ENCODE data around the gene TCP11. TPM values are rescaled to one million over a fixed set of nuclear protein-coding genes. Genes with fewer than 3 reads are reported as not detected.
A peak's percentile ranks its signal among the peaks of the same experiment; 100 is the strongest.

Gene TCP11
- total and polyA plus RNA-seq, 9 donors: 0.12 to 0.53 (median 0.31) TPM

DNA sequence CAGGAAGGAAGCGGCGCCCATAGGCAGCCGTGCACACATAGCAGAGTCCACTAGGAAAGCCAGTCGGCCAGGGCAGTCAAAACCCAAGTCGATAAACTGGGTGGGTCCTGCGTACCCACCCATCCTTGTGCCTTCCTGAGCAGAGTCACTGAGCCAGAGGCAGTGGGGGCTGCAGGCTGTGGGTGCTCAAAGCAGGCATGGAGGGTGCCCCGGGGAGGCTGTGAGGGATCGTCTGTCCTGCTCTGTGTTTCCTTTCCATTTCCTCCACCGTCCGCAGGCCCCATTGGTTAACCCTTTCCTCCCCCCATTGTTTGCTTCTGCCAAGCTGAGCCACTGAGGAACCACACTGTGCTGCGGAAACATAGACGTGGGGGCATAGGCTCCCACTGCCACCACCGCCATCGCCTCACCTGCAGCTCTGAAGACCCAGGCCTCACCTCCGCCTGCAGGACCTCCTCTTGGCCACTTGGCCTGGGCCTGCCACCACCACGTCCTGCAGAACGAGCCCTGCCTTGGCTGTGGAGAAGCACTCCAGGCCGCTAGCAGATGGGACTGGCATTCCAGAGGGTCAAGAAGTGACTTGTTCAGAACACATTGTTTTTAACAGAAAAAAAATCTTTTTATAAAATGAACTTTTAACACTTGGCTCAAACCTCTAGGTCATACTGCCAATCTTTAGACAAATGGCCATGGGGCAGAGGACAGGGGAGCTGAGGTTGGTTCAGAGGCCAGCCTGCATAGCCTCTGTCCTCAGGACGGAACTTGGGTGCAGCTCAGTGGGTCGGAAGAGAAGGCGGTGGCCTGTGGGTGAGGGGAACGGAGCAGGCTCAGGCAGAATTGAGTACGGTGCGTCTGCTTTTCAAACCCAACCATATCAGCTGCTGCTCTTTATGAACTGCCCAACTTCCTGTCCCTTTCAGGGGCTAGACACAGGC lies 52.6 kb downstream of the TCP11 start:
- H3K4me1 ChIP-seq (ENCODE audit: control insufficient read depth, insufficient read depth, low read length): peaks cover 18% of the 10 kb centered on the region
- WGBS (ENCODE audit: insufficient coverage): 63% methylated on average over 13 of the region's 24 CpGs
- peaks cover 58% of the 10 kb centered on the region for H3K36me3 ChIP-seq (ENCODE audit: control insufficient read depth, insufficient read depth, low read length)

DNA sequence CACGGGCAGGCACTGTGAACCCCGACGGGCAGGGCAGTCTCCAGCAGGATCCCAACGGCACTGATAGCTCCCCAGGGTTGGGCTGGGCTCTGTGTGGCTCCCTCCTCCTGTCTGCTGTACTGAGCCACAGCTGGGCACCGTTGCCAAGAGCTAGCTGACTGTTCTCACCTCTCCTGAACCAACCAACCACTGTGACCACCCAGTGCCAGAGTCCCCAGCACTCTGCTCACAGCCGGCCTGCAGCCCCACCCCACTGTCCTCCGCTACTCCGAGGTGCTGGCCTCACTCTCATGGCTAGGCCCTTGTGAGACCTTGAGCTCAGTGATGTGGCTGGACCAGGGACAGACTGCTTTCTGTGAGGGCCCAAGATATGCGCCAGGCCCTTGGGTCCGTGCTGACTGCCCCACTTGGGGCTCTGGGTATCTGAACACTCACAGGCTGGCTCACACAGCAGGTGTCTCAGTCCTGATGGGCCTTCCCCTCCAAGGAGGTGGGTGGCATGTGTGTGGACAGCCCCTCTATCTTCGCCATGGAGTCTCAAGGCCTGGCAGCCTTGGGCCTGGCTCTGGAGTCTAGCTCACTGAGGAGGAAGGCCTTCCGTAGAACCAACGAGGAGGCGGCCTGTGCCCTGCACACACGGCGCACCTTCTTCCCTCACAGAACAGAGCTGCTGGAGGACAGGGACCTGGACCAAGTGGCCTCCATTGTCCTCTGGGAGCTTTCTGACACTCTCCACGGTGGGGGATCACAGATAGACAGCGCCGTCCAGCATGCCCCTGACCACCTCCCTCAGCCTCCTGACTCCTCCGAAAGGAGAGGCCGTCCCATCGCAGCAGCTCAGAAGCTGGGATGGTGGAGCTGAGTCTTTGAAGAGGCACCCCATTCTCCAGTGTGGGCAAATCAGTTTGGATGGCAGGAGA lies 53.5 kb downstream of the TCP11 start:
- WGBS (ENCODE audit: insufficient coverage): 82% methylated on average over 17 of the region's 22 CpGs
- no peaks in the 10 kb centered on the region for H3K27me3 ChIP-seq (ENCODE audit: control insufficient read depth, insufficient read depth, low read length)
- peaks cover 14% of the 10 kb centered on the region for H3K4me1 ChIP-seq (ENCODE audit: control insufficient read depth, insufficient read depth, low read length)
- no peak overlapping the region for H3K4me3 ChIP-seq (ENCODE audit: low read length)
- peaks cover 67% of the 10 kb centered on the region for H3K36me3 ChIP-seq (ENCODE audit: control insufficient read depth, insufficient read depth, low read length)
- H3K9me3 ChIP-seq (replicated peaks; ENCODE audit: control insufficient read depth, low read depth, low read length): no peaks in the 10 kb centered on the region
- no peak for DNase-seq
- H3K27ac ChIP-seq (ENCODE audit: low read length): no peak overlapping the region

More for the DNA sequence above, 52.6 kb downstream of the TCP11 start:
- no peak for DNase-seq
- Histone ChIP-seq H3K27ac (ENCODE audit: low read length) (no peak overlapping the region), H3K9me3 (replicated peaks; ENCODE audit: control insufficient read depth, low read depth, low read length) (no peaks in the 10 kb centered on the region), H3K4me3 (ENCODE audit: low read length) (no peak overlapping the region), H3K27me3 (ENCODE audit: control insufficient read depth, insufficient read depth, low read length) (no peaks in the 10 kb centered on the region)

DNA sequence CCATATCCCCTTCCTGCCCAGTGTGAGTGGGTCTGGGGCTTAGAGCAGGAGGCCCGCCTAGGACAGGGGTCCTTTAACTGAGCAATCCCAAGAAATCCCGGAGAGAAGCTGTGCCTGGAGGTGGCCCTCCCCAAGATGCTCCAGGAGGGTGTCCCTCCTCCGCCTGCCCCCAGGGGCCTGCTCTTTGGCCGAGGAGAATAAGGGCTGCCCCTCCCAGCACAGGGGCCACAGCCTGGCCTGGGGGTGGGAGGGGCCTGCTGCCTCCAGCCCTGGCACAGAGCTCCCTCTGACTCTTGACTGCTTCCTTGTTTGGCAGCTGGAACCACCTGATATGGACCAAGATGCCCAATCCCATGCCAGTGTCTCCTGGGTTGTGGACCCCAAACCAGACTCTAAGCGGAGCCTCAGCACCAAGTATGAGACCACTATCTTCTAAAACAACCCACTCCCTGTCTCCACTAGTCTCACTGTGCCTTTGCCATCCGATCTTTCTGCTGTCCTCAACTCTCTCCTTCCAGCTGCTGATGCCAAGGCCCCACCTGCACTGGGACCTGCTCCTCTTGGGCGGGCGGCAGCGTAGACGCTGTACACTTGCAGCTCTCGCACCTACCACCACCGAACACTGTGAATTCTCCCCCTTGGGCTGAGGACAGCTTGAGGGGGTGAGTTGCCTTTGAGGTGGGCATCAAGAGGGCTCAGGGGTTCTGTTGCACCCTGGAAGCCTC lies 54.3 kb downstream of the TCP11 start:
- H3K4me1 ChIP-seq (ENCODE audit: control insufficient read depth, insufficient read depth, low read length): peaks cover 15% of the 10 kb centered on the region
- no peak overlapping the region for H3K27ac ChIP-seq (ENCODE audit: low read length)
- no peak for DNase-seq
- 91% methylated on average over 5 of the region's 12 CpGs for WGBS (ENCODE audit: insufficient coverage)
- H3K9me3 ChIP-seq (replicated peaks; ENCODE audit: control insufficient read depth, low read depth, low read length): no peaks in the 10 kb centered on the region
- peaks cover 74% of the 10 kb centered on the region for H3K36me3 ChIP-seq (ENCODE audit: control insufficient read depth, insufficient read depth, low read length)
- no peak overlapping the region for H3K4me3 ChIP-seq (ENCODE audit: low read length)
- no peaks in the 10 kb centered on the region for H3K27me3 ChIP-seq (ENCODE audit: control insufficient read depth, insufficient read depth, low read length)

DNA sequence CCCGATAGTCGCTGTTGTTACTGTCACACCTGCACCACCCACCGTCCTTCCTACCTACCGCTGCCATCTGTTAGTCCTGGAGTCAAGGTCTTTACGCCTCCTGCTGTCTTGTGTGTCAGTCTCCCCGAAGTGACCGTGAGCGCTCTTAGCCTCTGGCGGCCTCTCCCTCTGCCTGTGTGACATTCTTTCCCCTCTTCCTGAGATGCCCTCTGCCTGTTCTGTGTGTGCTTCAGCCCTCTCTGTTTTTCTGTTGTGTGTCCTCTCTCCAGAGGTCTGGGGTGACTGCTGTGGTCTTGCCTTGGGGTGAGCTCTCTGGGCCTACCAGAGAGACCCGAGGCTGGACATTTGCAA lies 54.9 kb downstream of the TCP11 start:
- H3K27ac ChIP-seq (ENCODE audit: low read length): no peak overlapping the region
- 83% methylated on average over 7 of the region's 10 CpGs for WGBS (ENCODE audit: insufficient coverage)
- no peak overlapping the region for H3K4me3 ChIP-seq (ENCODE audit: low read length)
- H3K4me1 ChIP-seq (ENCODE audit: control insufficient read depth, insufficient read depth, low read length): peaks cover 16% of the 10 kb centered on the region
- no peaks in the 10 kb centered on the region for H3K27me3 ChIP-seq (ENCODE audit: control insufficient read depth, insufficient read depth, low read length)
- no peak for DNase-seq
- peaks cover 79% of the 10 kb centered on the region for H3K36me3 ChIP-seq (ENCODE audit: control insufficient read depth, insufficient read depth, low read length)
- H3K9me3 ChIP-seq (replicated peaks; ENCODE audit: control insufficient read depth, low read depth, low read length): no peaks in the 10 kb centered on the region

- no peak for DNase-seq
- WGBS (ENCODE audit: insufficient coverage): 88% methylated on average over 30 of the region's 30 CpGs
- peaks cover 86% of the 10 kb centered on the region for H3K36me3 ChIP-seq (ENCODE audit: control insufficient read depth, insufficient read depth, low read length)
- H3K9me3 ChIP-seq (replicated peaks; ENCODE audit: control insufficient read depth, low read depth, low read length): no peaks in the 10 kb centered on the region
- H3K4me3 ChIP-seq (ENCODE audit: low read length): no peak overlapping the region
- no peak overlapping the region for H3K27ac ChIP-seq (ENCODE audit: low read length)
- H3K27me3 ChIP-seq (ENCODE audit: control insufficient read depth, insufficient read depth, low read length): no peaks in the 10 kb centered on the region
- peaks cover 17% of the 10 kb centered on the region for H3K4me1 ChIP-seq (ENCODE audit: control insufficient read depth, insufficient read depth, low read length)
Measured at GRCh38 chr6:35085359-35086281, 55.5 kb downstream of the TCP11 start.

DNA sequence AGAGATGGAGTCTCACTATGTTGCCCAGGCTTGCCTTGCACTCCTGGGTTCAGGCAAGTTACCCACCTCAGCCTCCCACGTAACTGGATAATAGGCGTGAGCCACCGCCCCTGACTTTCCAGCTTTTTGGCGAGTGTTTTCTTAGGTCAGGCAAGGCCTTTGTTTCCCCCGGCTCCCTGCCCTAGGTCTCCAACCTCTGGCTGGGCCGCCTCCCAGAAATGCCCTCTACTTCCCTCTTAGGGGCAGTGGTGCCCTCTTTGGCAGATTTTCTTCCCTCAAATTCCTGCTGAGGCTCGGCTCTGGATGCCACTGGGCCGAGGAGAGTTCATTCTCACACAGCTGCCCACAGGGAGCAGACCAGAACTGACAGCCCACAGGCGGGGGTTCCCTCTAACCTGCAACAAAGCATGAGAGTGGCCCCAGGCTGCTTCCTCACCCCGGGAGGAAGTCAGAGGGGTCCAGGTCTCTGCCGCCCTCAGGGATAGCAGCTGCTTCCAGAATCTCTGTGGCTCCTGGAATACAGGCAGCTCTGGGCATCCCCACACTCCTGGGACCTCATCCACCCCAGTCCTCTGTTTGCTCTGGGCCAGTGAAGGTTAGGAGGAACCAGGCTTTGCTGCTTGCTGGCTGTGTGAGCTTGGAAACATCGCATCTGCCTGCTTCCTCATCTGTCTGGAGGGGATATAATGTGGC lies 56.5 kb downstream of the TCP11 start:
- no peak for DNase-seq
- no peak overlapping the region for H3K27ac ChIP-seq (ENCODE audit: low read length)
- H3K27me3 ChIP-seq (ENCODE audit: control insufficient read depth, insufficient read depth, low read length): no peaks in the 10 kb centered on the region
- peaks cover 93% of the 10 kb centered on the region for H3K36me3 ChIP-seq (ENCODE audit: control insufficient read depth, insufficient read depth, low read length)
- H3K4me3 ChIP-seq (ENCODE audit: low read length): no peak overlapping the region
- no peaks in the 10 kb centered on the region for H3K9me3 ChIP-seq (replicated peaks; ENCODE audit: control insufficient read depth, low read depth, low read length)
- peaks cover 17% of the 10 kb centered on the region for H3K4me1 ChIP-seq (ENCODE audit: control insufficient read depth, insufficient read depth, low read length)
- 92% methylated on average over 8 of the region's 12 CpGs for WGBS (ENCODE audit: insufficient coverage)

GRCh38 chr6:35084041-35084491 lies 57.1 kb downstream of the TCP11 start:
- Histone ChIP-seq H3K9me3 (replicated peaks; ENCODE audit: control insufficient read depth, low read depth, low read length) (no peaks in the 10 kb centered on the region), H3K27ac (ENCODE audit: low read length) (no peak overlapping the region), H3K4me3 (ENCODE audit: low read length) (no peak overlapping the region), H3K27me3 (ENCODE audit: control insufficient read depth, insufficient read depth, low read length) (no peaks in the 10 kb centered on the region), H3K4me1 (ENCODE audit: control insufficient read depth, insufficient read depth, low read length) (peaks cover 17% of the 10 kb centered on the region), H3K36me3 (ENCODE audit: control insufficient read depth, insufficient read depth, low read length) (peaks cover 93% of the 10 kb centered on the region)
- DNase-seq: peak; percentile 45
- 83% methylated on average over 5 of the region's 14 CpGs for WGBS (ENCODE audit: insufficient coverage)

GRCh38 chr6:35083507-35083906 lies 57.6 kb downstream of the TCP11 start:
- Histone ChIP-seq H3K27ac (ENCODE audit: low read length) (no peak overlapping the region), H3K4me3 (ENCODE audit: low read length) (no peak overlapping the region), H3K36me3 (ENCODE audit: control insufficient read depth, insufficient read depth, low read length) (peaks cover 93% of the 10 kb centered on the region), H3K4me1 (ENCODE audit: control insufficient read depth, insufficient read depth, low read length) (peaks cover 17% of the 10 kb centered on the region), H3K27me3 (ENCODE audit: control insufficient read depth, insufficient read depth, low read length) (no peaks in the 10 kb centered on the region), H3K9me3 (replicated peaks; ENCODE audit: control insufficient read depth, low read depth, low read length) (no peaks in the 10 kb centered on the region)
- 94% methylated on average over 5 of the region's 9 CpGs for WGBS (ENCODE audit: insufficient coverage)
- DNase-seq: no peak
